ENCODE results near the gene ADAM8.
"Not testable (repeated sequence)": the region's sequence is repeated elsewhere in the genome, so short reads cannot be mapped to it uniquely, and the experiment has no call there.

ADAM8 gene

GRCh38 chr10:133269367-133269766 lies 7.3 kb downstream of the ADAM8 start:
- DNase-seq (ENCODE audit: low read depth in 2 of 3, low spot score in 1 of 3) = no peak

- DNase-seq (ENCODE audit: low read depth in 2 of 3, low spot score in 1 of 3) = no peak
These were observed 8.1 kb downstream of the ADAM8 start for GRCh38 chr10:133268532-133268931.

GRCh38 chr10:133267829-133268228 lies 8.8 kb downstream of the ADAM8 start:
- DNase-seq (ENCODE audit: low read depth in 2 of 3, low spot score in 1 of 3) = no peak

GRCh38 chr10:133267293-133267692 lies 9.4 kb downstream of the ADAM8 start:
- DNase-seq (ENCODE audit: low read depth in 2 of 3, low spot score in 1 of 3) = no peak

DNA sequence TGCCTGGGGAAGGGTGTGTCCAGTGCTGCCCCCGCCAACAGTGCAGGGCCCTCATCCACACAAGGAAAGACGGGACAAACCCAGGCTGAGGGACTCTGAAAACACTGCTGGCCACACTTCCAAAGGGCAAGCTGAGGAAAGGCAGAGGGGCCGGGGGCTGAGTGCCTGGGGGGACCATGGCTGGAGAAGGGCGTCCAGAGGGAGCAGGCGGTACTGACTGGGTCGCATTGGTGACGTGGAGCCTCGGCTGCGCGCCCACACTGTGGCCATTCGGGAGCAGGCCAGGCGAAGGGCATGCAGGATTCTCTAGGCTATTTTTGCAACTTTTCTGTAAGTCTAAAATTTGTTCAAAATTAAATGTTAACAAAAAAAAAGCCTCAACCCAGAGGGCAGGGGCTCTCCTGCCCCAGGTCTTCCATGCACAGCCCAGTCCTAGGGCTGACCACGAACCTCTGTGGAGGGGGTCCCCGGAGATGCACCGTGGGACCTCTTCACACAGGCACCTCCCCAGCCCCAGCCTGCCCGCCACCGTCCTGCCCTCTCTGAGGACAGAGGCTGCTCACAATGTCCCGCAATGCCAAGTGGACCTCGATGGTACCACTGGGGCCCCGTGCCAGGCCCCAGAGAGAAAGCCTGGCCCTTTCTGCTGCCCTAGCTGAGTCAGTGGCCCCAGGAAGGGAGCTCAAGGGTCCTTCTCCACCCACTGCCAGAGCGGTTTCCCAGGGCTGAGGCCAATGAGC lies 10.4 kb downstream of the ADAM8 start:
- no peak for DNase-seq (ENCODE audit: low read depth in 2 of 3, low spot score in 1 of 3)

DNA sequence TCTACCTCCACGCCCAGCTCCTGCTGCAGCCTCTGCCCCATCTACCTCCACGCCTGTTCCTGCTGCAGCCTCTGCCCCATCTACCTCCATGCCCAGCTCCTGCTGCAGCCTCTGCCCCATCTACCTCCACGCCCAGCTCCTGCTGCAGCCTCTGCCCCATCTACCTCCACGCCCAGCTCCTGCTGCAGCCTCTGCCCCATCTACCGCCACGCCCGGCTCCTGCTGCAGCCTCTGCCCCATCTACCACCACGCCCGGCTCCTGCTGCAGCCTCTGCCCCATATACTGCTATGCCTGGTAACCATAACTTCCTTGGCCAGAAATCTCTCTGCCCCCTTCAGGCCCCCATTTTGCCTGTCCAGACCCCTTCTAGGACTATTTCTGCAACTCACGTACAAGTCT lies 11.6 kb downstream of the ADAM8 start:
- DNase-seq (ENCODE audit: low read depth in 2 of 3, low spot score in 1 of 3) = not testable (repeated sequence)

GRCh38 chr10:133264461-133264860 lies 12.2 kb downstream of the ADAM8 start:
- DNase-seq (ENCODE audit: low read depth in 2 of 3, low spot score in 1 of 3) = no peak

GRCh38 chr10:133263674-133264073 lies 13.0 kb downstream of the ADAM8 start:
- DNase-seq (ENCODE audit: low read depth in 2 of 3, low spot score in 1 of 3) = no peak

- no peak for DNase-seq (ENCODE audit: low read depth in 2 of 3, low spot score in 1 of 3)
These were observed 14.0 kb downstream of the ADAM8 start for GRCh38 chr10:133262696-133263095.

DNA sequence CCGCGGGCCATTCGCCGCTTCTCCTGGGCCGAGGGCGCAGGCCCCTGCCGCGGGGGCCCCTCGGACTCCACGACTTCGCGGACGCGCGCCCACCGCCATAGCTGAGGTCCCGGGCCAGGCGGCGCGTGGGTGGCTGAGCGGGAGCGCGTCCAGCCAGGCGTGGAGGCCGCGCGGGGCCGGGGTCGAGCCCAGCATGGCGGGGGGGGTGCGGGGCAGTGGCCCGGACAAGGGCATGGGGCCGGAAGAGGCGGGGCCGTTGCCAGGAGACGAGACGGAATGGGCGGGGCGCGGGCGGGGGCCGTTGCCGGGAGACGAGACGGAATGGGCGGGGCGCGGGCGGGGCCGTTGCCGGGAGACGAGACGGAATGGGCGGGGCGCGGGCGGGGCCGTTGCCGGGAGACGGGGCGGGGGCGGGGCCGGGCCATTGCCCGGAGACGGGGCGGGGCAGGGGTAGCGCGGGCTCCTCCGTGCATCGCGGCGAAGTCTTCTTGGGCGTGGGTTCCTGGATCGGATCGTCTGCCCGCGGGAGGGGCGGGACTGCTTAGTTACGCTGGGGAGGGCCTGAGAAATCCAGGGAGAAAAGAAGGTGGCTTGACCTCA lies 14.8 kb downstream of the ADAM8 start:
- peak; percentile 72 to 86 (median 83) for DNase-seq (ENCODE audit: low read depth in 2 of 3, low spot score in 1 of 3)

DNA sequence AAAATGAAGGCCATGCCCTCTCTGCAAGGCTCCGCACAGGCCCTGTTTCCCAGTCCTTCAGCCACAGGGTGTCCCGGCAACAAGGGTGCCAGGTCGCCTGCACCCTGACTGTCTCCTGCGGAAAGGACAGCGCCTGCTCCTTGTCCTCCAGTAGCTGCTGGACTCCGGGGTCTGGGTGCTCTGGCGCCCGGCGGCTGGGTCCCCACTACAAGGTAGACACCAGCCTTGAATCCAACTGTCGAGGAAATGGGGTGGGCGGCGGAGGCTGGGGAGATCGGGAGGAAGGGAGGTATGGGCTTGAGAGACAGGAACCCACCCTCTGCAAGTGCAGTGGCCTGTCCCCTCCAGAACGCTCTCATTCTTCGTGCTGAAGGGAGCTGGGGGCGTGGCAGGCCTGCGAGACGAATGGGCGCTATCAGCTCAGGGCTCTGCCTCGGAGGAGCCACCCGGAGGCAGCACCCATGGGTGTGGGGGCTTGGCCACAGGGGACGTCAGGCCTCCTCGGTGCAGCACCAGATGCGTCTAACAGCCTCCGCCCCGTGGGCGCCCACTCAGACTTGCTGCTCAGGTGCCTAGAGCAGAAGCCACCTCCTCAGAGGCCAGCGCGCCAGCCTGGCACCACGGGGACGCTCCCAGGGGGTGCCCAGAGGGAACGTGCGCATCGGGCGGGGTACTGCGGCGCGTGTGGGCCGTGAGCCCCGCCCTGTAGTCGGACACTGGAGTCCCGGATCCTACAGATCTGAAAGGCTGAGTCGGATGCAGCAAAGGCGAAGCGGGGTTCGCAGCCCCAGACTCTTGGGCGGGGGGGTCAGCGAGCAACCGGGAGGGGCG lies 15.6 kb downstream of the ADAM8 start:
- DNase-seq (ENCODE audit: low read depth in 2 of 3, low spot score in 1 of 3) = peak; percentile 40 to 63 (median 61)

- no peak for DNase-seq (ENCODE audit: low read depth in 2 of 3, low spot score in 1 of 3)
These were observed 17.1 kb downstream of the ADAM8 start for GRCh38 chr10:133259602-133259989.

GRCh38 chr10:133258818-133259601 lies 17.7 kb downstream of the ADAM8 start:
- peak; percentile 87 to 96 (median 92) for DNase-seq (ENCODE audit: low read depth in 2 of 3, low spot score in 1 of 3)

DNA sequence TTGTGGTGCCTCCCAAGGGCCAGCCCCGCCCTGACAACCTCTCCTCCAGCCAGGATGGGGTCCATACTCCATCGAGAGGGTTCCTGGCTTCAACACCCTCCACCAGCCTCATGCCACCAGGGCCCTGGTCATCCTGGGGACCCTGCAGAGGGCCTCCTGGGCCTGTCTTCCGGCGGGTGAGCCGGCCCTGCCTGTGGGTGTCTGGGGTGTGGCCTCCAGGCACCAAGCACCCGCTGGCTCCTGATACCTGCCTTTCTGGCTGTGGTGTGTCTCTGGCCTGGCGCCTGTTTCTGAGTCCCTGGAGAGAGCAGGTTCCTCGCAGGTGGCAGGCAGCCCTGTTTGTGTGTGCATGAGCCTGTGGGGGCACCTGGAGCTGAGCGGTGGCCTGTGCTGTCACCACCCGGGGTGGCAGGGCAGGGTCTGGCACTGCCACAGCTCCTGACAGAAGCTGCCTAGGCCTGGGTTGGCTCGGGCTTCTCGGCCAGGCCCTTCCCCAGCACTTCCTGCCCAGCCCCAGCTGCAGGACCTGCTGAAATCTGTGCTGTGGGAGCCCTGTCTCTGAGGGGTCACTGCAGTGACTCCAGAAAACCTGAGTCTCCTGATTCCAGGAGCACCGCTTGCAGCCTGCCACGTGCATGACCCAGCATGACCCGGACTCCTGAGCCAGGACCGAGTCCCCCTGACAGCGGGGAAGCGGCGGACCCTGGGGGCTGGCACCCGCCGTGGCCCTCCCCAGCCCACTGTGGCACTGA lies 18.4 kb downstream of the ADAM8 start:
- no peak for DNase-seq (ENCODE audit: low read depth in 2 of 3, low spot score in 1 of 3)

DNA sequence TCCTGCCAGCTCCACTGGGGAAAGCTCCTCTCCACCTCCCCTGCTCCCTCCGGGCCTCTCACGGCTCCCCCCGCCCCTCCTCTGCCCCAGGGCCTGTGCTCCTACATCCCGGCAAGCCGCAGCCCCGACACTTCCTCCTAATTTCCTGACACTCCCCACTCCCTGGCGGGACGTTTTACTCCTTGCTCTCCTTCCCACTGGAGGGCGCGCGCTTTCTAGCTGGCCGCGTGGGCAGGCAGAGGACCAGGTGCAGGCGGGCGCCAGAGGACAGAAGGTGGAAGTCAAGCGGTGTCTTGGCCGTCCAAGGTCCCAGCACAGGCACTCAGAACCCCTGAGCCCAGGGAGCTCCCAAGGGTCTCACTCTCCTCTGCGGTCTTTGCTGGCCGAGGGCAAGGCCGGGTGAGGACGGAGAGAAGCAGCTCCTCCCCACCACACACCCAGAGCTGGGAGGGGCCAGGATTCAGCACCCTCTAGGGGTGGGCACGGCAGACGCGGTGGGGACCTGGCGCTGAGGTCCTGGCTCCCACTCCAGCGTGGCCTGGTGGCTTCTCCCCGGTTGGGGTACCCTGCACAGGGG lies 19.1 kb downstream of the ADAM8 start:
- no peak for DNase-seq (ENCODE audit: low read depth in 2 of 3, low spot score in 1 of 3)

GRCh38 chr10:133255323-133255722 lies 21.3 kb downstream of the ADAM8 start:
- no peak for DNase-seq (ENCODE audit: low read depth in 2 of 3, low spot score in 1 of 3)

GRCh38 chr10:133254421-133255120 lies 22.1 kb downstream of the ADAM8 start:
- no peak for DNase-seq (ENCODE audit: low read depth in 2 of 3, low spot score in 1 of 3)

- no peak for DNase-seq (ENCODE audit: low read depth in 2 of 3, low spot score in 1 of 3)
These were observed 23.2 kb downstream of the ADAM8 start for GRCh38 chr10:133253361-133253955.

DNA sequence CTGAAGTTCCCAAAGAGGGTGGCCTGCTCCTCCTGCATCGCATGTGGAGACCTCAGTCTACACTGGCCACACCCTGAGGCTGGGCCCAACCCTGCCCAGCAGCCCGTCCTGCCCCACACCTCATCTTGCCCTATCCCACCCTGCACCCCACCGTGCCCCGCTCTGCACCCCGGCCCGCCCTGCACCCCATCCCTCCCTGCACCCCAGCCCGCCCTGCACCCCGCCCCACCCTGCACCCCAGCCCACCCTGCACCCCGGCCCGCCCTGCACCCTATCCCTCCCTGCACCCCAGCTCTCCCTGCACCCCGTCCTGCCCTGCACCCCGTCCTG lies 24.5 kb downstream of the ADAM8 start:
- DNase-seq (ENCODE audit: low read depth in 2 of 3, low spot score in 1 of 3) = no peak

All from stimulated activated CD4-positive, alpha-beta T cell treated with anti-CD3 and anti-CD28 coated beads, Interleukin-12 subunit alpha, Interleukin-12 subunit beta, amount 100 ng/mL, for 48 hours (primary cell).